SK-N-SH (cell line): ENCODE measurements around the gene PHLPP1.

Source experiments
- EP300 ChIP-seq, 2 experiments: IDR thresholded peaks; 2 replicates each; pipeline versions ENCODE4 v1.4.0 to v1.6.1; 2012; ENCODE audit warnings: borderline replicate concordance in 1 of 2, low read depth in 1 of 2, low read length in 1 of 2
- EZH2phosphoT487 ChIP-seq: fragments of 200-600 bp; sonication (generic); IDR thresholded peaks from 2 replicates; pipeline ENCODE4 v1.6.1; 2017; ENCODE audit warnings: low read depth, mixed run types, mild to moderate bottlenecking, antibody characterized with exemption, moderate library complexity, borderline replicate concordance
- FOSL2 ChIP-seq: IDR thresholded peaks from 2 replicates; pipeline ENCODE4 v1.4.0; 2012; ENCODE audit warnings: low read depth, mild to moderate bottlenecking, moderate library complexity, borderline replicate concordance
- FOXJ3 ChIP-seq: sonication (generic); formaldehyde crosslinking; IDR thresholded peaks from 2 replicates; pipeline ENCODE4 v1.5.1; 2020; ENCODE audit warnings: mild to moderate bottlenecking, missing genetic modification reagents
- GATA2 ChIP-seq: sonication (generic); formaldehyde crosslinking; IDR thresholded peaks from 2 replicates; pipeline ENCODE4 v1.5.0; 2020; ENCODE audit warnings: mild to moderate bottlenecking, missing genetic modification reagents
- NRF1 ChIP-seq: IDR thresholded peaks from 2 replicates; pipeline ENCODE4 v1.6.1; 2012; ENCODE audit warnings: low read depth, mild to moderate bottlenecking, low read length
- POLR2AphosphoS5 ChIP-seq: IDR thresholded peaks from 2 replicates; pipeline ENCODE4 v1.6.1; 2012; ENCODE audit warnings: low read depth, low read length
- RAD21 ChIP-seq: IDR thresholded peaks from 2 replicates; pipeline ENCODE4 v1.6.1; 2012; ENCODE audit warnings: mild to moderate bottlenecking, low read length
- SMC3 ChIP-seq: IDR thresholded peaks from 2 replicates; pipeline ENCODE4 v1.6.1; 2012; ENCODE audit warnings: low read depth, low read length, improper control_type of control experiment
- TAF1 ChIP-seq: IDR thresholded peaks from 2 replicates; pipeline ENCODE4 v1.6.1; 2012; ENCODE audit warnings: low read depth, mild to moderate bottlenecking, low read length, moderate library complexity, borderline replicate concordance
- YY1 ChIP-seq: IDR thresholded peaks from 2 replicates; pipeline ENCODE4 v1.4.0; 2012; ENCODE audit warnings: low read depth, mild to moderate bottlenecking
- TF ChIP-seq, protein P1 (sequence below): fragments of 200-600 bp; sonication (generic); IDR thresholded peaks from 2 replicates; pipeline ENCODE4 v1.6.1; 2017; ENCODE audit warnings: antibody characterized with exemption, mild to moderate bottlenecking, moderate library complexity
- TF ChIP-seq, protein P2 (sequence below): IDR thresholded peaks from 2 replicates; pipeline ENCODE4; 2012

DNA sequence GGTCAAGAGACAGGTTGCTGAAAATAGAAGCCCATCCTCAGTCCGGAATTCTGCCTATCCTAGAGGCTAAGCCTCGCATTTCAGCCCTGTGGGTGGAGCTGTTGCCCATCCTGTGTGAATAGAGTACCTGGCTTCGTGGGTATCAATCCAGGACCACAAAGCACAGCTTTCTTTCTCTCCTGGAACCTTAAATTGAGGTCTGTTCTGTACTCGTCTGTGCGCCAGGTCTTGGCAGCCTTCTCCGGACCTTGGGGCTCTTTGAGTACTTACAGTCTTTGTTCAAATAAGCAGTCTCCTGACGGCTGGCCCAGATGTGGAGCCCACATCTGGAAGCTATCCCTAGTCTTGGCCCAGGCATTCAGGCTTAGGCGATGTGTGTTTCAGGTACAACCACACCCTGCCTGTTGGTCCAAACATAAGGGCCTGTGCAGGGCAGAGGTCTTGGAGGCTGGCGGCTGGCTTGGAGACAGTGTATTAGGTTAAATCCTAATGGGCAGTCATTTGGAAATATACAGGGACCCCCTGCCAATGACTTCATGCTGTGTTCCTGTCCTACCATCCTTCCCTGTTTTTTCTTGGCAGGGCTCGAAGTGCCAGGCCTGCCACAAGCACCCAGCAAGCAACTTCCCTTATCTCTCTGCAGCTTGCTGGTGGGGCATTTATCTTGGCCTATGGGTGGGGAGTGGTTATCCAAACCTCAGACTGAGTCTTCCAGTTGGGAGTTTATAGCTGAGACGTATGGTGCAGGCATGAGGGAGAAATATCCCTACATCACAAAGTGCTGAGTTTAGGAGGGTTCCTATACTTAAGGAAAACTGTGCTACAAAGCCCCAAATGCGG, 310.1 kb downstream of the PHLPP1 start:
- TF ChIP-seq YY1 (no peak), TAF1 (no peak), EZH2phosphoT487 (no peak), EP300 (IDR thresholded peaks at IDR 0.05; ENCODE audit: borderline replicate concordance in 1 of 2, low read depth in 1 of 2, low read length in 1 of 2) (no peak), NRF1 (no peak), POLR2AphosphoS5 (no peak), FOSL2 (no peak), SMC3 (peak; percentile 48; the same call in 1 of the 2 replicates), RAD21 (peak; percentile 78), FOXJ3 (no peak), GATA2 (CRISPR knock-in tag) (no peak)
- TF ChIP-seq, protein P1, sequence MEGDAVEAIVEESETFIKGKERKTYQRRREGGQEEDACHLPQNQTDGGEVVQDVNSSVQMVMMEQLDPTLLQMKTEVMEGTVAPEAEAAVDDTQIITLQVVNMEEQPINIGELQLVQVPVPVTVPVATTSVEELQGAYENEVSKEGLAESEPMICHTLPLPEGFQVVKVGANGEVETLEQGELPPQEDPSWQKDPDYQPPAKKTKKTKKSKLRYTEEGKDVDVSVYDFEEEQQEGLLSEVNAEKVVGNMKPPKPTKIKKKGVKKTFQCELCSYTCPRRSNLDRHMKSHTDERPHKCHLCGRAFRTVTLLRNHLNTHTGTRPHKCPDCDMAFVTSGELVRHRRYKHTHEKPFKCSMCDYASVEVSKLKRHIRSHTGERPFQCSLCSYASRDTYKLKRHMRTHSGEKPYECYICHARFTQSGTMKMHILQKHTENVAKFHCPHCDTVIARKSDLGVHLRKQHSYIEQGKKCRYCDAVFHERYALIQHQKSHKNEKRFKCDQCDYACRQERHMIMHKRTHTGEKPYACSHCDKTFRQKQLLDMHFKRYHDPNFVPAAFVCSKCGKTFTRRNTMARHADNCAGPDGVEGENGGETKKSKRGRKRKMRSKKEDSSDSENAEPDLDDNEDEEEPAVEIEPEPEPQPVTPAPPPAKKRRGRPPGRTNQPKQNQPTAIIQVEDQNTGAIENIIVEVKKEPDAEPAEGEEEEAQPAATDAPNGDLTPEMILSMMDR = peak; percentile 34
- TF ChIP-seq, protein P2, sequence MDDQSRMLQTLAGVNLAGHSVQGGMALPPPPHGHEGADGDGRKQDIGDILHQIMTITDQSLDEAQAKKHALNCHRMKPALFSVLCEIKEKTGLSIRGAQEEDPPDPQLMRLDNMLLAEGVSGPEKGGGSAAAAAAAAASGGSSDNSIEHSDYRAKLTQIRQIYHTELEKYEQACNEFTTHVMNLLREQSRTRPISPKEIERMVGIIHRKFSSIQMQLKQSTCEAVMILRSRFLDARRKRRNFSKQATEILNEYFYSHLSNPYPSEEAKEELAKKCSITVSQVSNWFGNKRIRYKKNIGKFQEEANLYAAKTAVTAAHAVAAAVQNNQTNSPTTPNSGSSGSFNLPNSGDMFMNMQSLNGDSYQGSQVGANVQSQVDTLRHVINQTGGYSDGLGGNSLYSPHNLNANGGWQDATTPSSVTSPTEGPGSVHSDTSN = no peak
